ENCODE measurements around the gene TNK2.
"Not testable (repeated sequence)": the region's sequence is repeated elsewhere in the genome, so short reads cannot be mapped to it uniquely, and the experiment has no call there.

TNK2 gene

GRCh38 chr3:195911041-195911945, 2.9 kb upstream of the TNK2 start:
- Histone ChIP-seq H3K4me3 (ENCODE audit: low read length) (no peak overlapping the region), H2AFZ (ENCODE audit: low read depth, low read length) (no peak overlapping the region), H3K27me3 (ENCODE audit: insufficient read depth, low read length) (no peaks in the 10 kb centered on the region), H3K36me3 (ENCODE audit: insufficient read depth, low read length) (no peaks in the 10 kb centered on the region), H3K4me1 (ENCODE audit: insufficient read depth, low read length) (peaks cover 20% of the 10 kb centered on the region), H3K9me3 (ENCODE audit: low read length) (no peaks in the 10 kb centered on the region)

GRCh38 chr3:195910499-195910845, 2.1 kb upstream of the TNK2 start:
- Histone ChIP-seq H3K27me3 (ENCODE audit: insufficient read depth, low read length) (no peaks in the 10 kb centered on the region), H2AFZ (ENCODE audit: low read depth, low read length) (no peak overlapping the region), H3K36me3 (ENCODE audit: insufficient read depth, low read length) (no peaks in the 10 kb centered on the region), H3K4me3 (ENCODE audit: low read length) (peak overlapping the region; percentile 43), H3K9me3 (ENCODE audit: low read length) (no peaks in the 10 kb centered on the region), H3K4me1 (ENCODE audit: insufficient read depth, low read length) (peaks cover 20% of the 10 kb centered on the region)

GRCh38 chr3:195909644-195910498, 1.5 kb upstream of the TNK2 start:
- Histone ChIP-seq H3K9me3 (ENCODE audit: low read length) (no peaks in the 10 kb centered on the region), H3K4me1 (ENCODE audit: insufficient read depth, low read length) (peaks cover 18% of the 10 kb centered on the region), H3K4me3 (ENCODE audit: low read length) (peak overlapping the region; percentile 43), H3K27me3 (ENCODE audit: insufficient read depth, low read length) (no peaks in the 10 kb centered on the region), H2AFZ (ENCODE audit: low read depth, low read length) (peak overlapping the region; percentile 85), H3K36me3 (ENCODE audit: insufficient read depth, low read length) (no peaks in the 10 kb centered on the region)

GRCh38 chr3:195908694-195909581, 587 bp upstream of the TNK2 start:
- Histone ChIP-seq H3K4me1 (ENCODE audit: insufficient read depth, low read length) (peaks cover 18% of the 10 kb centered on the region), H2AFZ (ENCODE audit: low read depth, low read length) (peak overlapping the region; percentile 72), H3K27me3 (ENCODE audit: insufficient read depth, low read length) (no peaks in the 10 kb centered on the region), H3K9me3 (ENCODE audit: low read length) (no peaks in the 10 kb centered on the region), H3K36me3 (ENCODE audit: insufficient read depth, low read length) (no peaks in the 10 kb centered on the region), H3K4me3 (ENCODE audit: low read length) (peak overlapping the region; percentile 43)

GRCh38 chr3:195907684-195907933, 742 bp downstream of the TNK2 start:
- H3K9me3 ChIP-seq (ENCODE audit: low read length) = no peaks in the 10 kb centered on the region
- peak overlapping the region; percentile 43 for H3K4me3 ChIP-seq (ENCODE audit: low read length)
- H2AFZ ChIP-seq (ENCODE audit: low read depth, low read length) = no peak overlapping the region
- H3K4me1 ChIP-seq (ENCODE audit: insufficient read depth, low read length) = peaks cover 18% of the 10 kb centered on the region
- no peaks in the 10 kb centered on the region for H3K27me3 ChIP-seq (ENCODE audit: insufficient read depth, low read length)
- H3K36me3 ChIP-seq (ENCODE audit: insufficient read depth, low read length) = no peaks in the 10 kb centered on the region

GRCh38 chr3:195906865-195907683, 1.3 kb downstream of the TNK2 start:
- H3K4me1 ChIP-seq (ENCODE audit: insufficient read depth, low read length) = peaks cover 18% of the 10 kb centered on the region
- no peak overlapping the region for H2AFZ ChIP-seq (ENCODE audit: low read depth, low read length)
- H3K27me3 ChIP-seq (ENCODE audit: insufficient read depth, low read length) = no peaks in the 10 kb centered on the region
- H3K4me3 ChIP-seq (ENCODE audit: low read length) = peak overlapping the region; percentile 43
- H3K9me3 ChIP-seq (ENCODE audit: low read length) = no peaks in the 10 kb centered on the region
- H3K36me3 ChIP-seq (ENCODE audit: insufficient read depth, low read length) = no peaks in the 10 kb centered on the region

- no peak overlapping the region for H2AFZ ChIP-seq (ENCODE audit: low read depth, low read length)
- H3K4me1 ChIP-seq (ENCODE audit: insufficient read depth, low read length) = peaks cover 18% of the 10 kb centered on the region
- no peaks in the 10 kb centered on the region for H3K36me3 ChIP-seq (ENCODE audit: insufficient read depth, low read length)
- no peak overlapping the region for H3K4me3 ChIP-seq (ENCODE audit: low read length)
- no peaks in the 10 kb centered on the region for H3K9me3 ChIP-seq (ENCODE audit: low read length)
- H3K27me3 ChIP-seq (ENCODE audit: insufficient read depth, low read length) = no peaks in the 10 kb centered on the region
These were observed 2.1 kb downstream of the TNK2 start for GRCh38 chr3:195905970-195906864.

GRCh38 chr3:195904368-195904767, 4.0 kb downstream of the TNK2 start:
- peaks cover 14% of the 10 kb centered on the region for H3K4me1 ChIP-seq (ENCODE audit: insufficient read depth, low read length)
- no peaks in the 10 kb centered on the region for H3K27me3 ChIP-seq (ENCODE audit: insufficient read depth, low read length)
- no peak overlapping the region for H2AFZ ChIP-seq (ENCODE audit: low read depth, low read length)
- H3K9me3 ChIP-seq (ENCODE audit: low read length) = no peaks in the 10 kb centered on the region
- no peak overlapping the region for H3K4me3 ChIP-seq (ENCODE audit: low read length)
- H3K36me3 ChIP-seq (ENCODE audit: insufficient read depth, low read length) = no peaks in the 10 kb centered on the region

GRCh38 chr3:195903950-195904290, 4.4 kb downstream of the TNK2 start:
- no peaks in the 10 kb centered on the region for H3K36me3 ChIP-seq (ENCODE audit: insufficient read depth, low read length)
- H3K4me3 ChIP-seq (ENCODE audit: low read length) = no peak overlapping the region
- no peak overlapping the region for H2AFZ ChIP-seq (ENCODE audit: low read depth, low read length)
- no peaks in the 10 kb centered on the region for H3K9me3 ChIP-seq (ENCODE audit: low read length)
- no peaks in the 10 kb centered on the region for H3K27me3 ChIP-seq (ENCODE audit: insufficient read depth, low read length)
- H3K4me1 ChIP-seq (ENCODE audit: insufficient read depth, low read length) = peaks cover 14% of the 10 kb centered on the region

- not testable (repeated sequence) for H2AFZ ChIP-seq (ENCODE audit: low read depth, low read length); H3K36me3 ChIP-seq (ENCODE audit: insufficient read depth, low read length); H3K4me1 ChIP-seq (ENCODE audit: insufficient read depth, low read length); H3K9me3 ChIP-seq (ENCODE audit: low read length); H3K4me3 ChIP-seq (ENCODE audit: low read length); H3K27me3 ChIP-seq (ENCODE audit: insufficient read depth, low read length)
These were observed 5.7 kb downstream of the TNK2 start for GRCh38 chr3:195902634-195903033.

- H3K9me3 ChIP-seq (ENCODE audit: low read length); H3K4me3 ChIP-seq (ENCODE audit: low read length); H3K27me3 ChIP-seq (ENCODE audit: insufficient read depth, low read length); H3K36me3 ChIP-seq (ENCODE audit: insufficient read depth, low read length); H2AFZ ChIP-seq (ENCODE audit: low read depth, low read length); H3K4me1 ChIP-seq (ENCODE audit: insufficient read depth, low read length): not testable (repeated sequence)
These were observed 6.3 kb downstream of the TNK2 start for GRCh38 chr3:195901836-195902585.

Measured in neuron (in vitro differentiated cells).